D721Med (cell line): Measurements from ENCODE around the gene METTL26.
"Not testable (repeated sequence)": the region's sequence is repeated elsewhere in the genome, so short reads cannot be mapped to it uniquely, and the experiment has no call there.

Experiments used
- DNase-seq: peaks from one replicate; pipeline ENCODE4 v3.0.0; 2011; ENCODE audit warnings: low spot score; ENCODE audit not compliant: insufficient read length
- FAIRE-seq: peaks from 2 replicates; lab custom pipeline; 2011; peaks lifted over from hg19 to GRCh38; lab: Jason Lieb, UNC
- CTCF ChIP-seq: IDR thresholded peaks from 2 replicates; pipeline ENCODE4 v1.5.1; 2012; ENCODE audit warnings: mild to moderate bottlenecking, control low read depth; ENCODE audit not compliant: insufficient read depth; ENCODE audit errors: missing control alignments

The METTL26 gene

GRCh38 chr16:609316-609715, 26.8 kb downstream of the METTL26 start:
- FAIRE-seq = no peak
- TF ChIP-seq CTCF = no peak
- no peak for DNase-seq

GRCh38 chr16:608019-608418, 28.1 kb downstream of the METTL26 start:
- DNase-seq (no peak), FAIRE-seq (no peak)

GRCh38 chr16:606656-607307, 29.3 kb downstream of the METTL26 start:
- DNase-seq (peak; percentile 94), FAIRE-seq (peak; percentile 60)
- TF ChIP-seq CTCF = no peak

More at GRCh38 chr16:608019-608418, 28.1 kb downstream of the METTL26 start:
- TF ChIP-seq CTCF = no peak

- no peak for DNase-seq
- no peak for TF ChIP-seq CTCF
- FAIRE-seq = no peak
Observed at GRCh38 chr16:603933-604332, 32.2 kb downstream of the METTL26 start.

- peak; percentile 54 for TF ChIP-seq CTCF
- DNase-seq (no peak), FAIRE-seq (no peak)
Observed at GRCh38 chr16:600781-601180, 35.3 kb downstream of the METTL26 start.

- FAIRE-seq (no peak), DNase-seq (no peak)
- no peak for TF ChIP-seq CTCF
Observed at GRCh38 chr16:598823-599739, 37.0 kb downstream of the METTL26 start.

GRCh38 chr16:597655-598054, 38.5 kb downstream of the METTL26 start:
- not testable (repeated sequence) for DNase-seq, FAIRE-seq
